PC-9 (cell line): ENCODE measurements around the gene SENP8. TPM values are rescaled to one million over a fixed set of nuclear protein-coding genes. Genes with fewer than 3 reads are reported as not detected.
A peak's percentile ranks its signal among the peaks of the same experiment; 100 is the strongest.

Experiments
- BruUV-seq: library from RNA; stranded (reverse); fragments of 400-500 nt; replicated peaks from 2 replicates; lab custom pipeline; 2021; lab: Mats Ljungman, UMichigan
- CTCF ChIA-PET: fragments of 300-600 bp; sonication (Branson Sonifier 250); formaldehyde crosslinking; loops from one replicate; lab custom pipeline; 2022; ENCODE audit warnings: antibody characterized with exemption; lab: Charles Lee
- POLR2A ChIA-PET: fragments of 300-600 bp; sonication (Branson Sonifier 250); formaldehyde crosslinking; loops from one replicate; lab custom pipeline; 2022; ENCODE audit warnings: antibody characterized with exemption; ENCODE audit not compliant: unreplicated experiment; lab: Charles Lee
- DNase-seq, 2 experiments: peaks; one replicate each; pipeline versions ENCODE4 v3.0.0 to v3.0.0-alpha.2; 2015 to 2022; ENCODE audit warnings: mixed read lengths in 1 of 2
- H2AFZ ChIP-seq: fragments of 200-600 bp; sonication (generic); 2 replicates; pipeline ENCODE4 v1.8.1; 2017; ENCODE audit warnings: antibody characterized with exemption
- H3F3A ChIP-seq: fragments of 200-600 bp; sonication (generic); 2 replicates; pipeline ENCODE4 v1.8.1; 2017; ENCODE audit warnings: antibody characterized with exemption, mild to moderate bottlenecking, low read depth; ENCODE audit not compliant: insufficient read depth
- H3K27ac ChIP-seq: fragments of 200-600 bp; sonication (generic); 2 replicates; pipeline ENCODE4 v1.6.1; 2016; ENCODE audit warnings: mixed run types
- H3K27me3 ChIP-seq: fragments of 200-600 bp; sonication (generic); 2 replicates; pipeline ENCODE4 v1.6.1; 2016; ENCODE audit warnings: low read depth, mixed run types; ENCODE audit not compliant: insufficient read depth
- H3K36me3 ChIP-seq: fragments of 200-600 bp; sonication (generic); 2 replicates; pipeline ENCODE4 v1.6.1; 2016; ENCODE audit warnings: low read depth, mixed run types
- H3K4me1 ChIP-seq: fragments of 200-600 bp; sonication (generic); replicated peaks from 2 replicates; pipeline ENCODE4 v1.6.1; 2016; ENCODE audit warnings: mixed run types; ENCODE audit not compliant: insufficient read depth
- H3K4me2 ChIP-seq: fragments of 200-600 bp; sonication (generic); 2 replicates; pipeline ENCODE4 v1.6.1; 2017; ENCODE audit warnings: mixed run types
- H3K4me3 ChIP-seq: fragments of 200-600 bp; sonication (generic); 2 replicates; pipeline ENCODE4 v1.6.1; 2016; ENCODE audit warnings: mixed run types
- H3K79me2 ChIP-seq: fragments of 200-600 bp; sonication (generic); 2 replicates; pipeline ENCODE4 v1.6.1; 2017; ENCODE audit warnings: low read depth, mixed run types
- H3K9me2 ChIP-seq: fragments of 200-600 bp; sonication (generic); 2 replicates; pipeline ENCODE4 v1.8.1; 2017; ENCODE audit warnings: mild to moderate bottlenecking; ENCODE audit not compliant: insufficient read depth
- H3K9me3 ChIP-seq: fragments of 200-600 bp; sonication (generic); 2 replicates; pipeline ENCODE4 v1.8.1; 2016; ENCODE audit warnings: low read depth; ENCODE audit not compliant: insufficient read depth
- H4K20me1 ChIP-seq: fragments of 200-600 bp; sonication (generic); 2 replicates; pipeline ENCODE4 v1.8.1; 2017; ENCODE audit not compliant: insufficient read depth
- EZH2 ChIP-seq: fragments of 200-600 bp; sonication (generic); IDR thresholded peaks from 2 replicates; pipeline ENCODE4 v1.8.0; 2017; ENCODE audit warnings: antibody characterized with exemption, low read depth
- intact Hi-C: fragments of 100-400 bp; cut with micrococcal nuclease; formaldehyde crosslinking; loops from one replicate; pipeline ENCODE4 v1.10.0; 2022; ENCODE audit not compliant: unreplicated experiment
- total RNA-seq: library from RNA; stranded (reverse); gene quantifications from 2 replicates; pipeline ENCODE4 v1.2.3, GENCODE V29; 2021
- TF ChIP-seq, protein P1 (sequence below): fragments of 200-600 bp; sonication (generic); conservative IDR thresholded peaks from 2 replicates; pipeline ENCODE4 v1.6.1; 2017; ENCODE audit warnings: mixed run types, antibody characterized with exemption, mild to moderate bottlenecking, moderate library complexity

SENP8 gene
- total RNA-seq, 1 experiment from 2014 or later, result 3.8 TPM

GRCh38 chr15:72182673-72183072 lies 64.5 kb downstream of the SENP8 start:
- Histone ChIP-seq H3K27me3 (no peaks in the 10 kb centered on the region), H2AFZ (no peak overlapping the region), H3K4me1 (peaks cover 70% of the 10 kb centered on the region), H3K79me2 (no peaks in the 10 kb centered on the region), H3K9me2 (no peaks in the 10 kb centered on the region), H3K4me3 (no peak overlapping the region), H3K9me3 (no peaks in the 10 kb centered on the region), H3K4me2 (peak overlapping the region; percentile 86), H3K27ac (peak overlapping the region; percentile 42), H3F3A (peaks cover 28% of the 10 kb centered on the region), H4K20me1 (no peaks in the 10 kb centered on the region), H3K36me3 (no peaks in the 10 kb centered on the region)
- POLR2A ChIA-PET, result no interaction called here
- DNase-seq, result peak; percentile 57 to 78
- intact Hi-C loops, result no loop called here
- BruUV-seq, result no TSS peak
- TF ChIP-seq EZH2, result no peak
- TF ChIP-seq, protein P1, sequence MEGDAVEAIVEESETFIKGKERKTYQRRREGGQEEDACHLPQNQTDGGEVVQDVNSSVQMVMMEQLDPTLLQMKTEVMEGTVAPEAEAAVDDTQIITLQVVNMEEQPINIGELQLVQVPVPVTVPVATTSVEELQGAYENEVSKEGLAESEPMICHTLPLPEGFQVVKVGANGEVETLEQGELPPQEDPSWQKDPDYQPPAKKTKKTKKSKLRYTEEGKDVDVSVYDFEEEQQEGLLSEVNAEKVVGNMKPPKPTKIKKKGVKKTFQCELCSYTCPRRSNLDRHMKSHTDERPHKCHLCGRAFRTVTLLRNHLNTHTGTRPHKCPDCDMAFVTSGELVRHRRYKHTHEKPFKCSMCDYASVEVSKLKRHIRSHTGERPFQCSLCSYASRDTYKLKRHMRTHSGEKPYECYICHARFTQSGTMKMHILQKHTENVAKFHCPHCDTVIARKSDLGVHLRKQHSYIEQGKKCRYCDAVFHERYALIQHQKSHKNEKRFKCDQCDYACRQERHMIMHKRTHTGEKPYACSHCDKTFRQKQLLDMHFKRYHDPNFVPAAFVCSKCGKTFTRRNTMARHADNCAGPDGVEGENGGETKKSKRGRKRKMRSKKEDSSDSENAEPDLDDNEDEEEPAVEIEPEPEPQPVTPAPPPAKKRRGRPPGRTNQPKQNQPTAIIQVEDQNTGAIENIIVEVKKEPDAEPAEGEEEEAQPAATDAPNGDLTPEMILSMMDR, result no peak
- CTCF ChIA-PET, result interaction anchor here (0.6 kb wide), 1 partner anchor 170 kb away, joined by 5 read pairs; no protein-coding TSS in a partner anchor

GRCh38 chr15:72183781-72184164 lies 65.6 kb downstream of the SENP8 start:
- ChIA-PET POLR2A (interaction anchor here (0.7 to 1.7 kb wide), 3 partner anchors 15 to 292 kb away, joined by 3 to 11 read pairs (median 8); no protein-coding TSS in a partner anchor), CTCF (interaction anchor here (0.6 kb wide), 1 partner anchor 28 kb away, joined by 4 read pairs; no protein-coding TSS in a partner anchor)
- H3K27me3 ChIP-seq, result no peaks in the 10 kb centered on the region
- H3K4me2 ChIP-seq, result peak overlapping the region; percentile 86
- DNase-seq, result no peak
- intact Hi-C loops, result loop anchor here (1.0 kb wide), 1 partner anchor 13 kb away; no protein-coding TSS in a partner anchor
- peaks cover 22% of the 10 kb centered on the region for H3F3A ChIP-seq
- H4K20me1 ChIP-seq, result no peaks in the 10 kb centered on the region
- peaks cover 67% of the 10 kb centered on the region for H3K4me1 ChIP-seq
- no peaks in the 10 kb centered on the region for H3K9me2 ChIP-seq
- H3K79me2 ChIP-seq, result no peaks in the 10 kb centered on the region
- no TSS peak for BruUV-seq
- no peaks in the 10 kb centered on the region for H3K9me3 ChIP-seq
- TF ChIP-seq EZH2, result no peak
- TF ChIP-seq, protein P1, result no peak
- peak overlapping the region; percentile 81; the same call in 1 of the 2 replicates for H2AFZ ChIP-seq
- no peaks in the 10 kb centered on the region for H3K36me3 ChIP-seq
- H3K4me3 ChIP-seq, result peak overlapping the region; percentile 55; the same call in 1 of the 2 replicates
- H3K27ac ChIP-seq, result peak overlapping the region; percentile 72

DNA sequence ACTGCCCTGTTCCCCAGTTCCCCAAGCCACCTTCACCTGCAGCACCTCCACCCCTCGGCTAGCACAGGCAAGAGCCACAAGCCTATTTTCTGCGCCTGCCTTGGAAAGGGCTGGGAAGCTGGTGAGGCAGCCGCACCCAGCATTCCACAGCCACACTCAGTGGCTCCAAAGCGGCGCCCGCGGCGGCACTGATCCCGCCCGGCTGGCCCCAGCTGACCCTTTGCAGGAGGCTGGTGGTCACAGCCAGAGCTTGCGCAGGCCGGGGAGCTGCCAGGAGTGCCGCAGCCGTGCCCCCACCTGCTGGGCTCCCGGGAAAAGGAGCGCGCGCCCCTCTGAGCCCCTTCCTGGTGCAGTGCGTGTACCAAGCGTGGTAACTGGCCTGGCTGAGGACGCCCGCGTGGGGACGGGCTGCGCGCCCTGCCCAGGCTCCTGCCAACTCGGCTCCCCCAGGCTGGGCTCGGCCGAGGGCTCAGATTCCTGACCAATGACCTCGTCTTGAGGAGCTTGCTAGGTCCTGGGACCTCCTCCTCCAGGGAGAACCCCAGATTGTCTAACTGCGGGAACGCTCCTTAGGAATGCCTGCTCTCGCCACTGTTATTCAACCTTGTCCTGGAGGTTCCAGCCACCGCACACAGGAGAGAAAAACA lies 66.1 kb downstream of the SENP8 start:
- Histone ChIP-seq H3K9me2 (no peaks in the 10 kb centered on the region), H4K20me1 (no peaks in the 10 kb centered on the region), H3F3A (peaks cover 22% of the 10 kb centered on the region), H3K79me2 (no peaks in the 10 kb centered on the region), H3K27me3 (no peaks in the 10 kb centered on the region), H3K4me3 (peak overlapping the region; percentile 55), H3K36me3 (no peaks in the 10 kb centered on the region), H3K9me3 (no peaks in the 10 kb centered on the region), H2AFZ (peak overlapping the region; percentile 81), H3K4me2 (peak overlapping the region; percentile 86), H3K4me1 (peaks cover 62% of the 10 kb centered on the region), H3K27ac (peak overlapping the region; percentile 72)
- ChIA-PET POLR2A (interaction anchor here (0.5 to 1.7 kb wide), 10 partner anchors 12 to 439 kb away, joined by 3 to 11 read pairs (median 5); no protein-coding TSS in a partner anchor), CTCF (no interaction called here)
- DNase-seq, result peak; percentile 79 to 89
- intact Hi-C loops, result loop anchor here (1.0 kb wide), 1 partner anchor 14 kb away; no protein-coding TSS in a partner anchor
- BruUV-seq, result no TSS peak
- TF ChIP-seq EZH2, result no peak
- TF ChIP-seq, protein P1, result no peak
